Stimulated activated CD8-positive, alpha-beta memory T cell treated with anti-CD3 and anti-CD28 coated beads, Interleukin-4, amount 100 ng/mL, for 48 hours (primary cell): ENCODE data around the gene FGF18.
"Not testable (repeated sequence)": the region's sequence is repeated elsewhere in the genome, so short reads cannot be mapped to it uniquely, and the experiment has no call there.

Source experiments
- DNase-seq: peaks from one replicate; pipeline ENCODE4 v3.0.0-alpha.2; 2020

The FGF18 gene, protein sequence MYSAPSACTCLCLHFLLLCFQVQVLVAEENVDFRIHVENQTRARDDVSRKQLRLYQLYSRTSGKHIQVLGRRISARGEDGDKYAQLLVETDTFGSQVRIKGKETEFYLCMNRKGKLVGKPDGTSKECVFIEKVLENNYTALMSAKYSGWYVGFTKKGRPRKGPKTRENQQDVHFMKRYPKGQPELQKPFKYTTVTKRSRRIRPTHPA

GRCh38 chr5:171418982-171419687 is at the start of gene FGF18:
TSS of gene FGF18 (plus strand) at chr5:171419647. CDS start at chr5:171420200, 553 bp downstream.
- DNase-seq, result peak; percentile 51

- no peak for DNase-seq
Observed at GRCh38 chr5:171369898-171370297, 49.5 kb upstream of the FGF18 start.

- DNase-seq, result not testable (repeated sequence)
Observed at GRCh38 chr5:171370881-171371280, 48.6 kb upstream of the FGF18 start.

GRCh38 chr5:171371326-171371725 is 48.1 kb upstream of the FGF18 start:
- no peak for DNase-seq

- no peak for DNase-seq
Observed at GRCh38 chr5:171379961-171380360, 39.5 kb upstream of the FGF18 start.

DNA sequence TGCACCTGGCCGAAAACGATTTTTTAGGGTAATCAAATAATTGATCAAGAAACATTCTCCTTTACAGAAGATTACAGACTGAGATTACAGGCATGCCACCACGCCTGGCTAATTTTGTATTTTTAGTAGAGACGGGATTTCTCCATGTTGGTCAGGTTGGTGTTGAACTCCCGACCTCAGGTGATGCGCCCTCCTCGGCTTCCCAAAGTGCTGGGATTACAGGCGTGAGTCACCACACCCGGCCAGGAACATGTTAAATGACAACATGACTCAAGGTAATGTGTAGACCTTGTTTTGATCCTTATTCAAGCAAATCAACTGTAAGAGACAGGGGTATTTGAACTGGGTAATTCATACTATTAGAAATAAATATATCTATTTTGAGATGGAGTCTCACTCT is 35.0 kb upstream of the FGF18 start:
- DNase-seq, result not testable (repeated sequence)

GRCh38 chr5:171384999-171385398 is 34.4 kb upstream of the FGF18 start:
- not testable (repeated sequence) for DNase-seq

DNA sequence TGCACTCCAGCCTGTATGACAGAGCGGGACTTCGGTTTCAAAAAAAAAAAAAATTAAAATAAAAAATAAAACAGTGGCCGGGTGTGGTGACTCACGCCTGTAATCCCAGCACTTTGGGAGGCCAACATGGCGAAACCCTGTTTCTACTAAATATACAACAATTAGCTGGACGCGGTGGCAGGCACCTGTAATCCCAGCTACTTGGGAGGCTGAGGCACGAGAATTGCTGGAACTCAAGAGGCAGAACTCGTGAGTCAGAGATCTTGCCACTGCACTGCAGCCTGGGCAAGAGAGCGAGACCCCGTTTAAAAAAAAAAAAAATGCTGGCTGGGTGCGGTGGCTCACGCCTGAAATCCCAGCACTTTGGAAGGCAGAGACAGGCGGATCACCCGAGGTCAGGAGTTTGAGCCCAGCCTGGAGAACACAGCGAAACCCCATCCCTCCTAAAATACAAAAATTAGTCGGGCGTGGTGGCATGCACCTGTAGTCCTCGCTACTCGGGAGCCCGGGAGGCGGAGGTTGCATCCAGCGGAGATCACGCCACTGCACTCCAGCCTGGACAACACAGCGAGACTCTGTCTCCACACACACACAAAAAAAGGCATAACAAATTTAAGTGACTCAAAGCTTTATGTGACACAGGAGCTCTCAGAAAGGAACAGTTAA is 33.3 kb upstream of the FGF18 start:
- no peak for DNase-seq

DNA sequence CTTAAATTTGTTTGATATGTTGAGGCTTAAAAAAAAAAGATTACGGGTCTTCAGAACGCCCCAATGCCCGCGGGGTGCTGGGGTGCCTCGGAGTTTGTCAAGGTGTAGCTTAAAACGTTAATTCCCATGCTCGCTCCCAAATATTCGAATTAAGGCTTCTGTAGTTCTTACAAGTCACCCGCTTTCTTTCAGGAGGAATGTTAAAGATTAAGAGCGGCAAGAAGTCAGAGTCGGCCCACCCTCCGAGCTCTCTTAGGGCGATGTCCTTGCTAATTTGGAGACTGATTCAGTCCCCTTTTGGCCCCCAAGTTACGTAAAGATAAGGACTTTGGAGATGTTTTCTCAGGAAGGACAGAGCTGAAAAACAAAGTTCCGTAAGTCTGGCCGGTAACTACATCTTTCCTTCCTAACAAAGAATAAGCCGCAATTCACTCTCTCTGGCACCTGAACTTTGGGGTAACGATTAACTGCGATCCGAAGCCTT is 32.5 kb upstream of the FGF18 start:
- DNase-seq, result no peak

GRCh38 chr5:171387345-171387969 is 32.0 kb upstream of the FGF18 start, which contains the start of gene NPM1:
TSS of gene NPM1 (plus strand) at chr5:171387849. CDS start at chr5:171387949, 100 bp downstream.
- peak; percentile 97 for DNase-seq

DNA sequence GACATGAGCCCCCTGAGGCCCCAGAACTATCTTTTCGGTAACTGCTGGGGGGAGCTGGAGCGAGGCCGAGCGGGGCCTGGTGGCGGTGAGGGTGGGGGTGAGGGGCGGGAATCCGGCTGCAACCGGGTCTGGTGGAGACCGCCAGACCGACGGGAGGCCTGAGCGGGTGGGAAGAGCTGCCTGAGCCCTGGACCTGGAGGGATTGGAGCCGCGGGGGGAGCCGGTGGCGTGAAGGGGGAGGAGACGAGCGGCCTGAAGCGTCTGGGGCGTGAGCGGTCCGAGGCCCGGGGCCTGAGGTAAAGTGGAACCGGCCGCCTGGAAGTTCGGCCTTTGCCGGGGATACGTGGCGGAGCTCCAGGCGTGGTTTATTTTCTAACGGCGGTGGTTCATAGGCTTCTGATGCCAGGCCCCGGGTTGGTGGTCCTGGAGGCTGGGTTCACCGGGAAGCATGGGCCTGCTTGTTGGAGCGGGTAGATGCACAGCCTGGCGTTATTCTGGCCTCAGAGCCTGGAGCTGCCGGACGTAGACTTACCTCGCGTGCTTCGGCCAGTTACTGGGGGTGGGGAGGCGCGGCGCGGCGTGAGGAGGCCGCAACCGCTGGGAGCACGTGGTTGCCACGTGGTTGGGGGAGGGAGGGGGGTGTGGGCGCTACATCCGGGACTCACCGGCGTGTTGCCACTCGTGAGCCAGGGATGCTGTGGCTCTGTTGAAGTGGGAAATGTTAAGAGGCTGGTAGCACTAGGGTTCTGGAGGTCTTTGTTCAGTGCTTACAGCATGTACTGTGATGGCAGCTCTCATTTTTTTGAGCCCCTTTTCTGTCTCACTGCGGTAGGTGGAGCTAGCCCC is 31.3 kb upstream of the FGF18 start:
- DNase-seq, result peak; percentile 90

DNA sequence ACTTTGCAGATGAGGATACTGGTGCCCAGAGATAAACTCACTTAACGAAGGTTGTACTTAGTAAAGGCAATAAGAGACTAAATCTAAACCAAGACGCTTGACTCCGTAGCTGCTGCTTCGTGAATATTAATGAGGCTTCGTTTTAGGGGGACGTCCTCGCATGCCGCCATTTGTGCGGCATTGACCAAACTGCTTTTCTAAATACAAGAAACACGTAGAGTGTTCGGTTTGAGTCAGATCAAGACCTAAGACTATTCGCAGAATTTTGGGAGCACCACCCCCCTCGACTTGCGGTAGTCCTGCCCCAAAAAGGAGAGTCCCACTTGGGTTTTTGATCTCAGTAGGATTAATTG is 30.7 kb upstream of the FGF18 start:
- DNase-seq, result peak; percentile 61

- no peak for DNase-seq
Observed at GRCh38 chr5:171390883-171391677, 28.4 kb upstream of the FGF18 start.

DNA sequence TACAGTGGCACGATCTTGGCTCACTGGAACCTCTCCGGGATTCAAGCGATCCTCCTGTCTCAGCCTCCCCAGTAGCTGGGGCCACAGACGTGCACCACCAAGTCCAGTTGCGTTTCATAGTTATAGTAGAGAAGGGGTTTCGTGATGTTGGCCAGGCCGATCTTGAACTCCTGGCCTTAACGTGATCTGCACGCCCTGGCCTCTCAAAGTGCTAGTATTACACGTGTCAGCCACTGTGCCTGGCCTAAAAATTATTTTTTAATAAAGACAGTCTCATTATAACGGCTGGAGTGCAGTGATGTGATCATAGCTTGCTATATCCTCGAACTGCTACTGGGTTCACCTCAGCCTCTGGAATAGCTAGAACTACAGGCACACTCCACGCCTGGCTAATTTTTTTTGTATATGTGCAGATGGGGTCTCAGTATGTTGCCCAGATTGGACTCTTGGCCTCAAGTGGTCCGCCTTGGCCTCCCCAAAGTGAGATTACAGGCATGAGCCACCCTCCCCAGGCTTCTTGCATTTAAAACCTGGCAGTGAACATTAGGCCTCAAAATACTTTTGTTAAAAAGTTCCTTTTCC is 27.4 kb upstream of the FGF18 start:
- no peak for DNase-seq

GRCh38 chr5:171392585-171393159 is 26.8 kb upstream of the FGF18 start:
- DNase-seq, result no peak

- DNase-seq, result no peak
Observed at GRCh38 chr5:171395042-171395441, 24.4 kb upstream of the FGF18 start.

DNA sequence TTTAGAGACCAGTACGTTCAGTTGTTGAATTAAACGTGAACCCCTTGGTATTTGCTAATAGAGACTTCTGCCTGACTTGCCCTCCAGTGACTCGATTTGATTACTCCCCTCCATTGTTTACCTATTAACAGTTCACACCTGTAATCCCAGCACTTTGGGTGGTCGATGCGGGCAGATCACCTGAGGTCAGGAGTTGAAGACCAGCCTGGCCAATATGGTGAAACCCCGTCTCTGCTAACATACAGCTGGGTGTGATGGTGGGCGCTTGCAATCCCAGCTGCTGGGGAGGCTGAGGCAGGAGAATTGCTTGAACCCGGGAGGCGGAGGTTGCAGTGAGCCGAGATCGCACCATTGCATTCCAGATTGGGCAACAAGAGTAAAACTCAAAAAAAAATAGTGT is 22.9 kb upstream of the FGF18 start:
- not testable (repeated sequence) for DNase-seq

- no peak for DNase-seq
Observed at GRCh38 chr5:171397190-171397589, 22.3 kb upstream of the FGF18 start.

DNA sequence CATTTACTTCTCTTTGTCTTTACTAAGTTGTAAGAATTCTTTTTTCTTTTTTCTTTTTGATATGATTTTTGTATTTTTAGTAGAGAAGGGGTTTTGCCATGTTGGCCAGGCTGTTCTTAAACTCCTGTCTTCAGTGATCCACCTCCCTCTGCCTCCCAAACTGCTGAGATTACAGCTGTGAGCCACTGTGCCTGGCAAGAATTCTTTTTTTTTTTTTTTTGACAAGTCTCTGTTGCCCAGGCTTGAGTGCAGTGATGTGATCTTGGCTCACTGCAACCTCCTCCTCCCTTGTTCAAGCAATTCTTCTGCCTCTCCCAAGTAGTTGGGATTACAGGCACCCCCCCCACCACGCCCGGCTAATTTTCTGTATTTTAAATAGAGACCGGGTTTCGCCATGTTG is 21.8 kb upstream of the FGF18 start:
- no peak for DNase-seq

DNA sequence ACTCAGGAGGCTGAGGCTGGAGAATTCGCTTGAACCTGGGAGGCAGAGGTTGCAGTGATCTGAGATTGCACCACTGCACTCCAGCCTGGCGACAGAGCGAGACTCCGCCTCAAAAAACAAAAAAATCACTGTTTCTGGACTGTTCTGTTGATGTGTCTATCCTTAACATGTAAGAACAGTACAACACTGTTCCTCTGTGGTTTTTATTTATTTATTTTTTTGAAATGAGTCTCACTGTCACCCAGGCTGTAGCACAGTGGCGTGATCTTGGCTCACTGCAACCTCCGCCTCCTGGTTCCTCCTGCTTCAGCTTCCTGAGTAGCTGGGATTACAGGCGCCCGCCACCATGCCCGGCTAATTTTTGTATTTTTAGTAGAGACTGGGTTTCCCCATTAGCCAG is 20.8 kb upstream of the FGF18 start:
- DNase-seq, result not testable (repeated sequence)

DNA sequence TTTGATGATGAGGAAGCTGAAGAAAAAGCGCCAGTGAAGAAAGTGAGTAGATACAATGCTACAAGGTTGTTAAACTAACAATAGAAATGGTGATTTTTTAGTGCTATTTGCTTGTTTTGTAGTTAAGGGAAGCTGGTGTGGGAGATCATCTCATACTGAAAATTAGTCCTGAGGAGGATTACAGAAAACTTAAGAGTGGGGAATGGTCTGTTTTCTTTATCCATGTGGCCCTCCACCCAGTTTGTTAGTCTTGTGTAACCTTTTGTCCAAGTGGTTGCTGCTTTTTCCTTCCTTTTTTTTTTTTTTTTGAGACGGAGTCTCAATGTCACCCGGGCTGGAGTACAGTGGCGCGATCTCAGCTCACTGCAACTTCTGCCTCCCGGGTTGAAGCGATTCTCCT is 19.3 kb upstream of the FGF18 start:
- DNase-seq, result no peak
